Measurements from ENCODE around the gene OR8B12.

OR8B12 gene

DNA sequence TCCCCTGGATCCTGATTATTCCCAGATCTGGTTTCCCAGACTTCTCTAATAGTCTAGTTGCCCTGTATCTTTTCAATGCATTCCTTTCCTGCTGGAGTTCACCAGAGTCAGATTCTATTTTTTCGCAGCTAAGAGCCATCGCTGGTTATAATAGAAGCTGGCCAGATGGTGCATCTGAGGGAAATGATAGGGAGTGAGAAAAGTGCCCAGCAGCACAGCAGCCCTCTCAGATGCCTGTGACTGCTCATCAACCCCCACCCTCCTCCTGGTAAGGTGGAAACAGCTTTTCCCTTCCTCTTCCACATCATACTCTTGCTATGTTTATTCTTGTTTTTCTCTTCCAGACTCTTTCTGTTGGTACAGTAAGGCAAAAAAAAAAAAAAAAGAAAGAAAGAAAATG lies 39.1 kb upstream of the OR8B12 start:
- in situ Hi-C loops (cut with MboI; ENCODE audit: low pct_unique_long_range_greater_than_20kb, low sequenced_read_pairs, unreplicated experiment), result loop anchor here (10.0 to 25.0 kb wide), 2 partner anchors 178 to 520 kb away; no protein-coding TSS in a partner anchor
- DNase-seq (ENCODE audit: low spot score), result no peak
- TF ChIP-seq, protein P1, sequence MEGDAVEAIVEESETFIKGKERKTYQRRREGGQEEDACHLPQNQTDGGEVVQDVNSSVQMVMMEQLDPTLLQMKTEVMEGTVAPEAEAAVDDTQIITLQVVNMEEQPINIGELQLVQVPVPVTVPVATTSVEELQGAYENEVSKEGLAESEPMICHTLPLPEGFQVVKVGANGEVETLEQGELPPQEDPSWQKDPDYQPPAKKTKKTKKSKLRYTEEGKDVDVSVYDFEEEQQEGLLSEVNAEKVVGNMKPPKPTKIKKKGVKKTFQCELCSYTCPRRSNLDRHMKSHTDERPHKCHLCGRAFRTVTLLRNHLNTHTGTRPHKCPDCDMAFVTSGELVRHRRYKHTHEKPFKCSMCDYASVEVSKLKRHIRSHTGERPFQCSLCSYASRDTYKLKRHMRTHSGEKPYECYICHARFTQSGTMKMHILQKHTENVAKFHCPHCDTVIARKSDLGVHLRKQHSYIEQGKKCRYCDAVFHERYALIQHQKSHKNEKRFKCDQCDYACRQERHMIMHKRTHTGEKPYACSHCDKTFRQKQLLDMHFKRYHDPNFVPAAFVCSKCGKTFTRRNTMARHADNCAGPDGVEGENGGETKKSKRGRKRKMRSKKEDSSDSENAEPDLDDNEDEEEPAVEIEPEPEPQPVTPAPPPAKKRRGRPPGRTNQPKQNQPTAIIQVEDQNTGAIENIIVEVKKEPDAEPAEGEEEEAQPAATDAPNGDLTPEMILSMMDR (IDR thresholded peaks at IDR 0.05; ENCODE audit: extremely low read depth, insufficient read depth, missing control alignments), result no peak

DNA sequence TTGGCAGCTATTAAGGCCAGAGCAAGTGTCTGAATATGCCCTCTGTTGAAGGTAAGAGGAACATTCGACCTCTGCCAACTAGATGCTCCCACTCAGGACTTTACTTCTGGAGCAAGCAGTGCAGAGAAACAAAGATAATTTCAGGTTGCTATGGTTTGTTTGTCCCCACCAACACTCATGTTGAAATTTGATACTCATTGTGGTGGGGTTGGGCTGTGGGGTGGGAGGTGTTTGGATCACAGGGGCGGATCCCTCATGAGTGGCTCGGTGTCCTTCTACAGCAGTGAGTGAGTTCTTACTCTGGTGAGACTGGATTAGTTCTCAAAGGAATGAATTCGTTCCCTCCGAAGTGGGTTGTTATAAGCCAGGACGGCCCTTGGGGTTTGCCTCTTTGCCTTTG lies 38.4 kb upstream of the OR8B12 start:
- TF ChIP-seq, protein P1 (IDR thresholded peaks at IDR 0.05; ENCODE audit: extremely low read depth, insufficient read depth, missing control alignments), result no peak
- in situ Hi-C loops (cut with MboI; ENCODE audit: low pct_unique_long_range_greater_than_20kb, low sequenced_read_pairs, unreplicated experiment), result loop anchor here (10.0 to 25.0 kb wide), 2 partner anchors 177 to 520 kb away; no protein-coding TSS in a partner anchor
- no peak for DNase-seq (ENCODE audit: low spot score)

DNA sequence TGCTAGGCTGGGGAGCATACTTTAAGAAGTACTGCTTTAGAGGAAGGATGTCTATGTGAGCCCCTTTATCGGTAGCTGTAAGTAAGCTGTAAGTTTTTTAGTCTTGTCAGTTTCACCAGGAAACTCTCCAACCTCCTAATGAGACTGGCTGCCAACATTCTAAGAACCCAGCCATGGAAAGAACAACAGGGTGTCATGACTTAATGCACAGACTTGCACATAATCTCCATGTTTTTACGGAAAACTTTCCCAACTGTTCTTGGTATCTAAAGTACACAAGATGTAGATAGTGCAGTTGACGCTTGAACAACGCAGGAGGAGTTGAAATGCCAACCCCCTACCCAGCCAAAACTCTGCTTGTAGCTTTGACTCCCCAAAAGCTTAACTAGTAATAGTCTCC lies 35.3 kb upstream of the OR8B12 start:
- no peak for DNase-seq (ENCODE audit: low spot score)
- in situ Hi-C loops (cut with MboI; ENCODE audit: low pct_unique_long_range_greater_than_20kb, low sequenced_read_pairs, unreplicated experiment), result loop anchor here (25.0 kb wide), 1 partner anchor 516 kb away; no protein-coding TSS in a partner anchor
- TF ChIP-seq, protein P1 (IDR thresholded peaks at IDR 0.05; ENCODE audit: extremely low read depth, insufficient read depth, missing control alignments), result no peak

DNA sequence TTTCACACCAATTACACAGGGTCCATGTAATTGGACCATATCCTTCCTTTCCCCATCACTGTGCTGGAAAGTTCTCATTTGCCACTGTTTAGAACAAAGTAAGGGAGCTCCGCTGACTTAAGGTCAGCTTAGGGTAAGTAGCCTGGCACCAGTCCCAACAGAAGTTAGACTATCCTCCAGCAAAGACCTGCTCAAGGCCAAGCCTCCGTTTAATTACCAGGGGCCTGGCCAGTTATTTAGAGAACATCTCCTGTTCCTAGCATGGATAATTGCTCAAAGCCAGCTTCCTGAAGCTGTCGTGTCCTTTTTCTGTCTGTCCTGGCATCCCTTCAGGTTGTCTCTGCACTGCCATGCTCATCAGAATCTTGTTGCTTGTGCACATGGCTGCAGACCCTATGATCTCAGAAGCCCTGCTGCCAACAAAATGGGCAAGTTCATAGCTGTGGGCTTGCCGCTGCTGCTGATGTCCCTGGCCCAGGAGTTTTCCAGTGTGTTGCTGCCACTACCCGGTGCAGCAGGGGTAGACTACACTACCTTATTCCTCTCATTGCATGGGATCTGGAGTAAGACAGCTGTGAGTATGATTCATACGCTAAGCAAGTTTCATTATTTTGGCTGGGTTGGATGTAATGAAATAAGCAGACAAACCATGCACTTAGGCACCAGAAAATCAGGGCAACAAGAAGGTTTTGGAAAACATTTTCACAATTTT lies 34.4 kb upstream of the OR8B12 start:
- DNase-seq (ENCODE audit: low spot score), result no peak
- in situ Hi-C loops (cut with MboI; ENCODE audit: low pct_unique_long_range_greater_than_20kb, low sequenced_read_pairs, unreplicated experiment), result loop anchor here (25.0 kb wide), 1 partner anchor 516 kb away; no protein-coding TSS in a partner anchor
- TF ChIP-seq, protein P1 (IDR thresholded peaks at IDR 0.05; ENCODE audit: extremely low read depth, insufficient read depth, missing control alignments), result no peak

DNA sequence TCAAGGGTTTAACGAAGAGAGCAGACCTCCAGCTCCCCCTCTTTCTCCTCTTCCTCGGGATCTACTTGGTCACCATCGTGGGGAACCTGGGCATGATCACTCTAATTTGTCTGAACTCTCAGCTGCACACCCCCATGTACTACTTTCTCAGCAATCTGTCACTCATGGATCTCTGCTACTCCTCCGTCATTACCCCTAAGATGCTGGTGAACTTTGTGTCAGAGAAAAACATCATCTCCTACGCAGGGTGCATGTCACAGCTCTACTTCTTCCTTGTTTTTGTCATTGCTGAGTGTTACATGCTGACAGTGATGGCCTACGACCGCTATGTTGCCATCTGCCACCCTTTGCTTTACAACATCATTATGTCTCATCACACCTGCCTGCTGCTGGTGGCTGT lies 26.7 kb upstream of the OR8B12 start:
- no peak for DNase-seq (ENCODE audit: low spot score)
- in situ Hi-C loops (cut with MboI; ENCODE audit: low pct_unique_long_range_greater_than_20kb, low sequenced_read_pairs, unreplicated experiment), result no loop called here
- TF ChIP-seq, protein P1 (IDR thresholded peaks at IDR 0.05; ENCODE audit: extremely low read depth, insufficient read depth, missing control alignments), result no peak

DNA sequence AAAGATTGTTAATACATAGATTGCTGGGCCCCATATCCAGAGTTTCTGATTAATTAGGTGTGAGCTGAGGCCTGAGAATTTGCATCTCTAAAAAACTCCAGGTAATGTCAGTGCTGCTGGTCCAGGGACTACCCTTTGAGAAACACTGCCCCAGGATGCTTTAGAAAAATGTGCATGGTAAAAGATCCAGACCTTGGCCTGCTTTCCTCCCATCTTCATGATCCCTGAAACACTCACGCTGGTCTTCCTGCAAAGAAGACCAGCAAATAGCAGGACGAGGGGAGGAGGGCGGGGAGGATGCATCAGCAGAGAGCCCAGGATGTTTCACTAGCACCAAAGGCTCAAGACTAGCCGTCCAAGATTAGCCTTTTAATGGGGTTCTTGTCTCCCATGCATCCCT lies 26.2 kb upstream of the OR8B12 start, which contains the start of gene OR8A1:
Gene OR8A1, plus strand, starts transcription at position 301 of the 400 bp plus-strand sequence. CDS start 123 bp downstream, outside the sequence.
- TF ChIP-seq, protein P1 (IDR thresholded peaks at IDR 0.05; ENCODE audit: extremely low read depth, insufficient read depth, missing control alignments), result no peak
- in situ Hi-C loops (cut with MboI; ENCODE audit: low pct_unique_long_range_greater_than_20kb, low sequenced_read_pairs, unreplicated experiment), result no loop called here

More for the DNA sequence above, 26.2 kb upstream of the OR8B12 start, which contains the start of gene OR8A1:
- no peak for DNase-seq (ENCODE audit: low spot score)
